SKM-1 (cell line): ENCODE measurements around the gene TOX2.

ENCODE experiments used
- DNase-seq: peaks from one replicate; lab custom pipeline; 2025; ENCODE audit not compliant: unreplicated experiment; lab: John Stamatoyannopoulos, UW

TOX2 gene

DNA sequence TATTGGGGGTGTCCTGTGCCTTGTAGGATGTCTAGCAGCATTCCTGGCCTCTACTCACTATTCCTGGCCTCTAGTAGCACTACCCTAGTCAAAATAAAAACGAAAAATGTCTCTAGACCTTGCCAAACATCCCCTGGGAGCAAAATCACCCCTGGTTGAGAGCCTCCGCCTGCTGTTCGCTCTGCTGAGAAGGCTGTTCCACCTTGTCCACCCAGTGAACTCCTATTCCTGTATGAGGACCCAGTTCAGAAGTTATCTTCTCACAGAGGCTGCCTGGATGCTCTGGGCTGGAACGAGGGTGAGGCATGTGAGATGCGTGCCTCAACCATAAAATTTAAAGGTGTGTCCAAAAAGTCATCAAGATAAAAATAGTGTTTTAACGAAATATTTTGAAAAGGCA is 101.9 kb downstream of the TOX2 start:
- no peak for DNase-seq

DNA sequence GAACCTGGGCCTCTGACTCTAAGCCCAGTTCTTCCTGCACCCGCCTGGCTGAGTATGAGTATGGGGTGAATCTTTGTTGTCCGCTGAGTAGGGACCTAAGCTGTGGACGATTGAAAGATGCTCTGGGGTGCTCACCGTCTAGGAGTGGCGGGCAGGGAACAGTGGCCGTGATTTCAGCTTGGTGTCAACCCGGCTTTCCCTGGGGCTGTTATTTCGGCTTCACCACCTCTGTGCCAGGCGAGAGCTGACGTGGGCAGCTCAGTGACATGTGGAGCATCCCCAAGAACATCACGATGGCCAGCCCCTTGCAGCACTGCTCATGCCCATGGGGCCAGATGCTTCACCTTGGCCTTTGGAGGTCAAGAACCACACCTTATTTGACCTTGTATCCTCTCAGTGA is 102.6 kb downstream of the TOX2 start:
- no peak for DNase-seq

DNA sequence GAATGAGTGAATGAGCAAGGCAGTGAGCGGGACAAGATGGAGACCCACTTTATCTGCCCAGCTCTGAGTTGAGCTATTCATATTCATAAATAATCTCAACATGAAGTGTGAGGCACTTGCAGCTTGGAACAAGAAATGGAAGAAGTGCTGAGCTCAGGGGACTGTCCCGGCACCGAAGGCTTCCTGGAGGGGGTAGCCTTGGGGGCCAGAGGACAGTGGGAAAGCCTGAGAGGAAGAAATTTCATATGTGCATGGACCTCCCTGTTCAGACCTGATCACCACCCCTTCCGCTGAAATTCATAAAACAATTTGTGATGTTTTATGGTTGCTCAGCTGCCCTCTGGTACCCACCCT is 103.2 kb downstream of the TOX2 start:
- DNase-seq: no peak

DNA sequence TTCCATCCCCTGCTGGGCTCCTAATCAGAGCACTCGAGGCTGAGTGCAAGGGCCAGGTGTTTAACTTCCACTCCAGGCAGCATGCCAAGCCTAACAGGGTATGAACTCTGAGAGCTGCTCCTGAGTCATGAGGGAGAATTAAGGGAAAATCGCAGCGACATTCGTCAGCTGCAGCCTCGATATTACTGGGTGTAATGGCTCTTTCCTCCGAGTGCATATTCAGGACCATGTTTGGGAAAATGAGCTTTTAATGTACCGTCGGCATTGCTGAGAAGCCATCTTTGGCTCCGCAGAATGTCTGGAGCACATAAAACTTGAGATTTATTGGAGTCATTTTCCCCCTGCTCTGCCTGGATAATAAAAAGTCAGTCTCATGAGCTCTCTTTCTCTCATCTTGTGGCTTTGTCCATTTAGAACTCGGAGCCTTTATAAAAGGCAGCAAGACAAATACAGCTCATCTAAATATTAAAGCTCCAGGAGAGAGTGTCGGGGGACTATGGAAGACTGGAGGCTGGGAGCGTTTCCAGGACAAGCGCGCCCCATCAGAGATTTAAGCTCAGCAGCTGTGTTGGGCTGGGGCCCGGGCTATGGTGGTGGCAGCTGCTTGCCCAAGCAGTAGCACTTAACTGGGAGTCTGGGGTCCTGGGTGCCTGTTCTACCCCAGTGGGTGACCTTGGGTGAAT is 103.7 kb downstream of the TOX2 start:
- DNase-seq: no peak

DNA sequence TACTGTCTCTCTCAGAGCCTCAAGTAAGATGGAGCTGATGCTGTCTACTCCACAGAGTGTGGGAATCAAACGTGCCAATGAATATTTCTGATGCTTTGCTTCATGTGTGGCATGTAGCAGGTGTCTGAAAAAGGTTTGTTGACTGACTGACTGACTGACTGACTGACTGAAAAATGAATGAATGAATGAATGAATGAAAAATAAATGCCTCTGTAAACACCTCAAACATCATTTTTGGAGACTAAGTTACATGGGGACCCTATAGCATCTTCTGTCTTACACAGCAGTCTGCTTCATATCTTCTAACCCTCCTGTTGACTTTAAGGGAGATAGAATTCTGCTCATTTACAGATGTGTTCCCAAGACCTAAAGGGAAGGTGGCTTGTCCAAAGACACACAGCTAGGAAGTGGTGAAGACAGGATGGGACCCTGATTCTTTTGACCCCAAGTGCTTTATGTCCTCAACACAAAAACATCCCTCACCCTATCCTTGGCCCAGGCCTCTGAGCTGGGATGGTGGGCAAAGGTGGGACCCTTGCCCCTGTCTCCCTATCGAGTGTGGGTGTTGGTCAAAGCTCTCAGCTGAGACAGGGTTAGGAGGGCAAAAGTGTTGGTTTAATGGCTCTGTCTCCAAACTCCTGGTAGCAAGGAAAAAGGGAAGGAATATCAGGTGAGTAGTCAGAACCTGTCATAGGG is 104.4 kb downstream of the TOX2 start:
- no peak for DNase-seq

DNA sequence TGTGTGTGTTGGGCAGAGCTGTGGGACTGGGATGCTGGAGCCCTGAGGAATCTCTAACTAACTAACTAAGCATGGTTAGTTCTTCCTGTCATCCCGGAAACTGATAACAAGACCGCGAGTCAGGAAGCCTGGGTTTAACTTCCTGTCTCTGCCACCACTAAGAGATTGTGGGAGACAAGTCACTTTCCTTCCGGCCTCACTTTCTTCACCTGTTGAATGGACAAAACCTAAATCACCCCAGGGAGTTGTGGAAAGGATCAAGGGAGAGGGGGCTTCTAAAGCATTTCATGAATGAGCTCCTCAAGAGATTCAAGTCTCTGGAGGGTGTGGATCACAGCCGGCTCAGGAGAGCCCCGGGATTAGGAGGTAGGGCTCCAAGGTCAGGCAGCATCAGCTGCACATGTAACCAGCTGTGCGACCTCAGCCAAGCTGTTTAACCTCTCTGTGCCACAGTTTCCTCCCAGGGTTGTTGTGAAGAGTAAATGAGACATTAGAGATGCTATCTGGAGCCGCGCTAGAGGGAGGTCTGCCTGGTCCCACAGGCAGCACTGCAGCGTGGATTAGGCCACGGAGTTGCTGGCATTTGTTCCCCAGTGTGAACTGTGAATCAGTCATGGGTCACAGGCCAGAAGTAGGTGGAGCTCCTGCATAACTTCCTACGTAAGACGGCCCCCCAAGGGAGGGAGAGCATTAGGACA is 105.1 kb downstream of the TOX2 start:
- DNase-seq: no peak

DNA sequence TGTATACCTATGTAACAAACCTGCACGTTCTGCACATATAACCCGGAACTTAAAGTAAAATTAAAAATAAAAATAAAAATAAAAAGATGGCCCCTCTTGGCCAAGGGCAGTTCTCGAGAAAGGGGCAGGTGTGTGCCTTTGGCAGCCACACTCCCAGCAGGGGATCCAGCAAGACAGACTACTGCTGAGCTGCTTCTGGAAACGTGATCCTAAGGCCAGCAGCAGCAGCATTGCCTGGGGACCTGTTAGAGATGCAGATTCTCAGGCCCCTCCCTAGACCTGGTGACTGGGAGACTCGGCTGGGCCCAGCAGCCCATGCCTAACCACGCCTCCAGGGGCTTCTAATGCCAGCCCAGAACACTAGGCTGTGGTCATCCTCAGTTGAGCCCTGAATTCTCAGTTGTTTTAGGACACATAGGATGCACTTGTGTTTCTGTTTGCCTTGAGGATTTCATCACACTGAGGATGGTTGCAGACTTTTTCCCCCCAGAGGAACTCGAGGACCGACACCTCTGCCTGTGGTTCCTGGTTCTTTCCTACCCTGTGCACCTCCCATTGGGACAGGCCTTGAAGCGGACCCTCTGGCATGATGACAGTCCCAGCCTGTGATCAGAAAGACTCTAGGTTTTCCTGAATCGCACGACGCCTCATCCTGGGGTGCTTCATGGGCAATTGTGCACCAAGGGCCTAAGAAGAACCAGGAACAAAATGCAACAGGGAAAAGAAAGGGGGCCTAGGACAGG is 105.9 kb downstream of the TOX2 start:
- no peak for DNase-seq

DNA sequence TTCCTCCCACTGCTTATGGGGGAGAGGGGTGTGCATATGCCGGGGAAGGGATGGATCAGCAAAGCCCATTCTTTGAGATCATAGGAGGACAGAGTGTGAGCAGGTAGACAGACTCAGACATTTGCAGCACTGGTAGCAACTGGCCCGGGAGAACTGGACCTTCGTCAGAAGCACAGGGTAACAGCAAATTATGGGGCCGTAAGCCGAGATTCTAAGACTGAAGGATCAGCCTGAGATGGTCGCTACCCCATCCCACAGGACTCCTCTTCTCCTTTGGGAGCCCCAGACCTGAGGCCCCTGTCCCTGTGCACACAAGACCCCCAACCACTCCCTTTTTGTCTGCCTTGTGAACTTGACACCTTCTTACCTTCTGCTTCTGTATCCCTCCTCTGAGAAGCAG is 106.5 kb downstream of the TOX2 start:
- no peak for DNase-seq

DNA sequence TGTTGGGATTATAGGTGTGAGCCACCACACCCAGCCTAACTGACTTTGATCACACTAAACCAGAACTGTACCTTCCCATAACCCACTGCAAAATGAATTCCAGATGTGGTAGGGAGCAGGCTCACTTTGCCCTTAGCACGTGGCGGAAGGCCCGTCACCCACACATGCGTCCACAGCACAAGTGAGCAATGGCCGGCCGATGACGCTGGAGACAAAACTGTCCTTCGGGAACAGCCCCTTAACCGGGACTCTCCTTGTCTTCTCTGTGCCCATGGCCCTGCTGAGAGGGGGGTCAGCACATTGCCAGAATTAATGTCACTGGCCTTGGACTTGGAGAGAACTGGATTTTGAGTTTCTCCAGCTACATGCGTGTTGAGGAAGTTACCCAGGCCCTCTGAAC is 107.2 kb downstream of the TOX2 start:
- DNase-seq: no peak

DNA sequence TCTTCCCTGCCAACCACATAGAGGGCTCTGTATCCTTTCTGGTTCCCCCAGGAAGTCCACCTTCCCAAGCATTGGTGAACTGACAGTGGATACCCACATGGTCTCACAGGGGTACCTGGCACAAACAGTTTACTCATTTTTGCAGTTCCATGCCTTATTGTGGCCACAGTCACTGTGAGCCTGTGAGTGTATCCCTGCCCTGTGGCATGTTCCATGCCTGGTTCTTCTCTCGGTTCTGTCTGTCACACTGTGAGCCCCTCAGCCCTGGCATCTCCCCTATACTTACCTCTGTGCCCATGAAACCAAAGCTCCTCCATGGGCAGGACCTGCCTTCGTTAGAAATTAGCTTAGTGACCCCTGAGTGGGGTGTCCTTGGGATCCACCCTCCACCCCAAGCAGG is 107.8 kb downstream of the TOX2 start:
- no peak for DNase-seq

DNA sequence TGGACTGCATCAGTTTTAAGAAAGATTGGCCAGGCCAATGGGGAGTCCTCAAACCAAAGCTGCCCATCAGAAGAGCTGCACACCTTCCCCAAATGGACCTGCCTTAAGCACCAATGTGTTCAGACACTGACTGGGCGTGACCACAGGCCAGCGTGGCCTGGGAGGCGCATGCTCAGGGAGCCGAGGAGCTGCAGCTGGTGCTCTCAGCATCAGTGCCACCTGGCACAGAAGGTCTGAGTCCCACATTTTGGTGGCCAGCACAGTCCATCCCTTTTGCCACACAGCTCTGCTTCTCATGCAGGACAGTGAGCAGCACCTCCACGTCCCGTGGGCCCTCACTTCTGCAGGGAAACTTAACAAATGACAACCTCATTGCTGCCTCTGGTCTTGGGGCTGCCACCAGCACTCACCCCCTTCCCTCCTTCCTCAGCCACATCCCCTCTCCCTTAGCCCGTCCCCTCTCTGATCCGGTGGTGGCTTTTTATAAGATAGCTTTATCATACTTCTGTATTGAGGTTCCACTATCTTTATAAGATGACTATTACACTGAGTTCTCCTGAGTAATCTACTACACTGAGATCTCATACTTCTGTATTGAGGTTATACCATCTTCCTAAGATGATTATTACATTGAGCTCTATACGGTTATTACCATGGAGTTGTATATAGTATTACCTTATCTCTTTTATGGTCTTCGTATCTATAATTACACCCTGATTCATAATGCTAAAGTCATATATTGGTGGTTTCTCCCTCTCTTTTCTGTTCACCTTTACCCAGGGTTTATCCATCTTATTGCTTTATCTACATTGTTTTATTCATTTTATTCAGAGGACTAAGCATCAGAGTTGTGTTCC is 109.1 kb downstream of the TOX2 start:
- DNase-seq: no peak

DNA sequence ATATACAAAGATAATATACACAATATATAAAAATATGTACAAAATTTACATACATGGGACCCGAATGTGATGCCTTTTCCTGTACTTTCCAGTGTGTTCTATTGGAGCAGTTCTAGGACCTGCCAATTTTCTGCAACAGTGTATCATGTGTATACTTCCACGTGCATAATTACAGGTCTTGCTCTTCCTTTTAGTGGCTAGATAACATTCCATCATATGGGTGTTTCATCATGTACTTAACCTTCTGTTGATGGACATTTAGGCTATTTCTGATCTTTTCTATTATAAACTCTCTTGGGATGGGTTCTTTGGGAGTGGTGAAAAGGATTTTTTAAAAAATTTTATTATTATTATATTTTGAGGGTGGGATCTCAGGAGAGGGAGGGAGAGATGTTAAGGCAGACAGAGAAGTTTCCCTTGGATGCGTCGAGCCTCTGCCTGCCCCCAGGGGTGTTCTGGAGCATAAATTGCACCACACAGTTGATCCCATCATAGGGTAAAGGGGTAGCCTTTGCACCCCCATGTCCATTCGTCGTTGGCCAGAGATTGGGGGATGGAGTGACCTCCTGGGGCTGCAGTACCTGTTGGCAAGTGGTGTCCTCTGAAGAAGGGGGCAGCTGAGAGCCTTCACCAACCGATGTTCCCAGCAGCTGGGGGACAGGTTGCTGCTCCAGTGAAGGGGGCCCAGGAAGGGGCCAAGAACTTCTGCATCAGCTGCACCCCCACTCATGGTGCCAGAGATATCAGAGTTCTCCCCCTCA is 110.3 kb downstream of the TOX2 start:
- no peak for DNase-seq

DNA sequence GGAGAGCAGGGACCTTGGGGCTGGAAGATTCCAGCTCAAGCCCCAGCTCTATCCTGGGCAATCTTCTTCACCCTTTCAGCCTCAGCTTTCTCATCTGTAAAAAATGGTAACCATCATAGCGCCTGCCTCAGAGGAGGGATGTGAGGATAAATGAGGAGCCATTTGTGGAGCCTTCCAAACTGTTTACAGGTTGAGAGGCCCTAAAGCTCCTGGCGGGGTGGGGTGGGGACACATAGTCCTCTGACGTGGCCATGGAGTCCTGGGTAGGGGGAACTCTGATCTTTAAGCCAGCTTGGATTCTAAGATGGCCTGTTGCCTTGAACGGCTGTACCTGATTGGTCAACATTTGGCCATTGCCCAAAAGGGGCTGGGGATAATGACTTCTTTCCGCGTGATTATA is 111.1 kb downstream of the TOX2 start:
- no peak for DNase-seq

DNA sequence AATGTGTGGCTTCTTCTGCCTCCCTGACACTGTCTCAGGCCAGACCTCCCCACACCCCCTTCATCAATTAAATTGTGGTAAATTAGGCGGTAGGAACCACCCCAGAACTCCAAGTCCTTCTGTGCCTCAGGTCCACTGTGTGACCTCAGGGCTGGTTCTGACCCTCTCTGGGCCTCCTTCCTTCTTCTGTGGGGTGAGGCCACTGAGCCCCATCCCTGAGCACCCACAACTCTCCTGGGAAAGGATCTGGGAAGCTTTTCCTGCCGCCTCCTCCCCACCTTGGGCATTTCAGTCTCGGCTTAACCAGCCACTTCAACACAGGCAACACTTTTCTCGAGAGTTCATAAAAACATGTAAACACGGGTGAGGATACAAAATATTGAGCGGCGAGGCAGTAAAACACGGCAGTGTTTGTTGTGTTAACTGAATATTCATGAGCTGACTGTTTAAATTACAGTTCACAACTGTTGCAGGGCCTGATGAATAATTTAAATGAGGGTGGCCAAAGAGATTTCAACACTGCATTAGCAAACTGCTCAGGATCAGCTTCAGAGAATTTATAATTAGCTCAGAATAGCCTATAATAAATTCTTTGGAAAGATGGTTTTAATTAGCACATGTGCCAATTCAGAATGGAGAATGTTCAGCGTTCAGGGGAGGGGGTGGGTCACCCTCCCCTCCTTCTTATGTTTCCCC is 112.1 kb downstream of the TOX2 start:
- DNase-seq: no peak

DNA sequence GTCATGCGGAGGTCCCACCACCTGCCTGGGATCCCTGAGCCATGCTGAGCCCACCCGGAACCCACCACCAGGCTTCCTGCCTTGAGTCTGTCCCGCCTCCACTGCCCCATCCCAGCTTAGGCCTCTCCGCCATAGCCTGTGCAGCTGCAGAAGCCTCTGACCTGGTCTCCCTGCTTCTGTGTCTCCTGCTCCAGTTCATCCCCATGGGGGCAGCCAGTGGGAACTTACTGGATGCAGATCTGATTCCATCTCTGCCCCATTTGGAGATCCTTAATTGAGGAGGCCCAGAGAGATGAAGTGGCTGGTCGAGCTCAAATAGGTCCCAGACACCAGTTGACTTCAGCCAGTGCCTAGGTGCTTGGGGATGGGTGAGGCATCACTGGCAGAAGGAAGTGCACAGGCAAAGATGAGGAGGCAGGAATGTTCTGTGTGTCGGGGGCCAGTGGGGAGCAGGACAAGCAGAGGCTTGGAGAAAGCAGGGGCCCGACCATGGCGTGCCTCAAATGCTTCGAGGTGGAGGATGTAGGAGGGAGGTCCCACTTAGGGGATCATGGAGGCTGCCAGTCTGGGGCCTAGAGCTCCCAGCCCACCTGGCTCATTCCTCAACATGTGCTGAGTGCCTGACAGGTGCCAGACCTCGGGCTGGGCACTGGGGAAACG is 112.8 kb downstream of the TOX2 start:
- no peak for DNase-seq

DNA sequence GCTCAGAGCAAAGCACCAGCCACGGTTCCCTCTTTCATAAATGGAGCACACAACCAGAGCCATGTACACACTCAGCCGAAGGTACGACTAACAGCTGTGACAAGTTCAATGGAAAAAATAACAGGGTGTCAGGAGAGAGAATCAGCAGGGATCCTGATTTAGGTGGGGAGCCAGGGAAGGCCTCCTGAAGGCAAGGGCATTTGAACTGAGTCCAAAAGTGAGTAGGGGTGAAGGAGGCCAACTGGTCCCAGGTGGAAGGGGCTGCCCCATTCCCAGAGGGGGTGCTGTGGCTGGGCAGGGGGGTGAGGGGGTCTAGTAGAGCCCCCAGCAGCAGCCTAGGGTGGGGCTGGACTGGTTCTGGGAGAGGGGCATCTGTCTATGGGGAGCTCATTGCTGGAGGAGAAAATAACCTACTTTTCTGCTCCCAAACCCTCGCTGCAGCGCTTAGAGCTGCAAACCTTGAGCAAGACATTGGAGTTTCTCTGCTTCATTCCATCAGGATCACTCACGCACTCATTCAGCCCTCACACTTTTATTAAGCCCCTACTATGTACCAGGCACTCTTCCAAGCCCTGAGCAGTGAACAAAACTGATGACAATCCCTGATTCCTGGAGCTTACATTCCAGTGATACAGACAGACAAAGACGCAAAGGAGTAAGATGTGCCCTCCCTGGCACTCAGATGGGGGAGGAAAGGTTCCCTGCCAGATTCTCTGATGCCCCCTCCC is 113.5 kb downstream of the TOX2 start:
- DNase-seq: no peak

DNA sequence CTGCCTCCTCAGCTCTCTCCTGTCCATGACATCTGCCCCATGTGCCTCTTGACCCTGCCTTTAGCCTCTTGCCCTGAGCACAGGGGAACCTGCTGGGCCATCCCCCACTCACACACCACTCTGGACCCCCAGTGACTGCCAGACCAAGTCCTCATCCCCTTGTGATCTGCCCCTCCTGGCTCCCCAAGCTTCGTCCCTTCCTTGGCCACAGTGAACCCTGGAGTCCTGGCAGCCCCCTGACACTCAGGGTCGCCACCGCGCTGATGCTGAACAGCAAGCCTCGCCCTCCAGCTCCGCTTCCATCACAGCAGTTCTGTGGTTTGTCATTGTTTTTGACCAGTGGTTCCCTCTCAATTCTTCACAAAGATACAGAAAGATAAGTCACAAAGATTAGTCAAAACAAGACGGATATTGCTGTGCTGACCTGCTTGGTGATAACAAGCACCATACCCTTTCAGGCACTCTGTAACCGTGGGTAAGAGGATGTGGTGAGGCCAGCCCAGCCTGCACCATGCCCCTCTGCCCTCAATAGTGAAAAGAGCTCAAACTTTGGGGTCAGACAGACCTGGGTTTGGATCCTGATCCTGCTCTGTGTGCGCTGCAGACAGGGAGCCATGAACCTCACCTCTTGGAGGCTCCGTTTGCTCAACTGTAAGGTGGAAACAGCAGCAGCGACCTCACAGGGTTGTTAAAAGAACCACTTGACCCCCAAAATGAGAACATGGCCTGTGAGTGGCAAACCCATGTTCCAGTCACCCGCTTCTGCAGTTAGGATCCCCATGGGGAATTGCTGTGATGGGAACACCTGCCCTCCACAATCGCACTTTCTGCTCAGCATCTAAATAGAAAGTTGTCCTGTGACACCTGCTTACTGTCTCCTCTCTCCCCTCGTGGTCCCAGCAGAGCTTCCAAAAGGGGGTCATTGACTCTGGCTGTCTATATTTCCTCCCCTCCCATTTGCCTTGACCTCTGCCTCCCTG is 114.5 kb downstream of the TOX2 start:
- no peak for DNase-seq
